ENCODE measurements around the gene CAPN6. TPM values are rescaled to one million over a fixed set of nuclear protein-coding genes. Genes with fewer than 3 reads are reported as not detected.

Gene CAPN6
- total RNA-seq, 4 donors from 2014 or later = 0.48 to 1.2 (median 0.59) TPM

GRCh38 chrX:111259559-111259958, 10.7 kb downstream of the CAPN6 start:
- H3K27me3 ChIP-seq = no peaks in the 10 kb centered on the region
- no peak for DNase-seq (ENCODE audit: low spot score in 2 of 2)
- H3K36me3 ChIP-seq = no peaks in the 10 kb centered on the region
- H3K4me3 ChIP-seq = no peak overlapping the region
- no peaks in the 10 kb centered on the region for H3K9me3 ChIP-seq
- WGBS = 48% methylated on average over 3 of the region's 3 CpGs
- no peaks in the 10 kb centered on the region for H3K4me1 ChIP-seq
- H3K27ac ChIP-seq = no peak overlapping the region
- TF ChIP-seq EP300 (IDR thresholded peaks at IDR 0.05) (no peak), POLR2AphosphoS5 (IDR thresholded peaks at IDR 0.05) (no peak), POLR2A (IDR thresholded peaks at IDR 0.05) (no peak)

GRCh38 chrX:111257733-111258132, 12.6 kb downstream of the CAPN6 start:
- DNase-seq (ENCODE audit: low spot score in 2 of 2) = no peak
- TF ChIP-seq EP300 (IDR thresholded peaks at IDR 0.05) = no peak
- TF ChIP-seq POLR2AphosphoS5 (IDR thresholded peaks at IDR 0.05) = no peak
- no peak for TF ChIP-seq CTCF (IDR thresholded peaks at IDR 0.05)
- no peak for TF ChIP-seq POLR2A (IDR thresholded peaks at IDR 0.05)
- Histone ChIP-seq H3K27ac (no peak overlapping the region), H3K36me3 (no peaks in the 10 kb centered on the region), H3K27me3 (no peaks in the 10 kb centered on the region), H3K4me3 (no peak overlapping the region), H3K9me3 (no peaks in the 10 kb centered on the region), H3K4me1 (no peaks in the 10 kb centered on the region)
- WGBS = 76% methylated on average over 3 of the region's 3 CpGs

- Histone ChIP-seq H3K27me3 (no peaks in the 10 kb centered on the region), H3K4me3 (no peak overlapping the region), H3K36me3 (no peaks in the 10 kb centered on the region), H3K9me3 (no peaks in the 10 kb centered on the region), H3K4me1 (no peaks in the 10 kb centered on the region), H3K27ac (no peak overlapping the region)
- TF ChIP-seq EP300 (IDR thresholded peaks at IDR 0.05) = no peak
- TF ChIP-seq CTCF (IDR thresholded peaks at IDR 0.05) = no peak
- TF ChIP-seq POLR2A (IDR thresholded peaks at IDR 0.05) = no peak
- no peak for TF ChIP-seq POLR2AphosphoS5 (IDR thresholded peaks at IDR 0.05)
- DNase-seq (ENCODE audit: low spot score in 2 of 2) = no peak
- 76% methylated on average over 7 of the region's 7 CpGs for WGBS
Measured at GRCh38 chrX:111254896-111255693, 15.2 kb downstream of the CAPN6 start.

- 49% methylated on average over 2 of the region's 2 CpGs for WGBS
- DNase-seq (ENCODE audit: low spot score in 2 of 2) = no peak
Measured at GRCh38 chrX:111244235-111244750, 26.0 kb downstream of the CAPN6 start.

GRCh38 chrX:111216293-111216801, 53.9 kb downstream of the CAPN6 start:
- TF ChIP-seq POLR2A (IDR thresholded peaks at IDR 0.05) (no peak), EP300 (IDR thresholded peaks at IDR 0.05) (no peak), POLR2AphosphoS5 (IDR thresholded peaks at IDR 0.05) (no peak), CTCF (IDR thresholded peaks at IDR 0.05) (no peak)
- no peaks in the 10 kb centered on the region for H3K4me1 ChIP-seq

More at GRCh38 chrX:111244235-111244750, 26.0 kb downstream of the CAPN6 start:
- TF ChIP-seq POLR2A (IDR thresholded peaks at IDR 0.05) = no peak
- TF ChIP-seq CTCF (IDR thresholded peaks at IDR 0.05) = peak; percentile 14 to 17
- TF ChIP-seq POLR2AphosphoS5 (IDR thresholded peaks at IDR 0.05) = no peak
- TF ChIP-seq EP300 (IDR thresholded peaks at IDR 0.05) = no peak
- no peaks in the 10 kb centered on the region for H3K4me1 ChIP-seq
- H3K27ac ChIP-seq = no peak overlapping the region
- H3K9me3 ChIP-seq = no peaks in the 10 kb centered on the region
- no peaks in the 10 kb centered on the region for H3K27me3 ChIP-seq
- H3K4me3 ChIP-seq = no peak overlapping the region
- no peaks in the 10 kb centered on the region for H3K36me3 ChIP-seq

More at GRCh38 chrX:111216293-111216801, 53.9 kb downstream of the CAPN6 start:
- Histone ChIP-seq H3K27me3 (no peaks in the 10 kb centered on the region), H3K36me3 (no peaks in the 10 kb centered on the region), H3K9me3 (no peaks in the 10 kb centered on the region), H3K27ac (no peak overlapping the region), H3K4me3 (no peak overlapping the region)
- 80% methylated on average over 6 of the region's 6 CpGs for WGBS
- DNase-seq (ENCODE audit: low spot score in 2 of 2) = no peak
